SU-DHL-6 (cell line): Measurements from ENCODE around the gene CLDN6.

Source experiments
- H2AFZ ChIP-seq: fragments of 200-600 bp; sonication (generic); 2 replicates; pipeline ENCODE4 v1.6.1; 2014; ENCODE audit warnings: low read depth, mild to moderate bottlenecking, moderate library complexity, mixed read lengths, antibody characterized with exemption, low read length; ENCODE audit not compliant: severe bottlenecking
- H3F3A ChIP-seq: fragments of 200-600 bp; shearing (Covaris generic); 2 replicates; pipeline ENCODE4 v1.6.0; 2016; ENCODE audit warnings: antibody characterized with exemption, mild to moderate bottlenecking; ENCODE audit not compliant: insufficient read depth
- H3K27ac ChIP-seq: fragments of 200-600 bp; sonication (generic); 2 replicates; pipeline ENCODE4 v1.5.1; 2016; ENCODE audit warnings: low read depth, mild to moderate bottlenecking, low read length, moderate library complexity, mixed read lengths
- H3K27me3 ChIP-seq: fragments of 200-600 bp; sonication (generic), shearing (Covaris generic); 2 replicates; pipeline ENCODE4 v1.6.0; 2014; ENCODE audit warnings: mild to moderate bottlenecking, low read length
- H3K36me3 ChIP-seq: fragments of 200-600 bp; sonication (generic); 2 replicates; pipeline ENCODE4 v1.6.1; 2014; ENCODE audit warnings: mild to moderate bottlenecking, low read length, mixed read lengths
- H3K4me2 ChIP-seq: fragments of 300-600, 200-600 bp; shearing (Covaris generic), sonication (generic); 2 replicates; pipeline ENCODE4 v1.6.0; 2014; ENCODE audit warnings: low read length, low read depth, mild to moderate bottlenecking; ENCODE audit not compliant: poor library complexity, severe bottlenecking
- H3K4me3 ChIP-seq: fragments of 200-600 bp; sonication (generic); 2 replicates; pipeline ENCODE4 v1.5.1; 2014; ENCODE audit warnings: antibody characterized with exemption, low read length, mild to moderate bottlenecking, mixed read lengths; ENCODE audit not compliant: insufficient read depth, poor library complexity, severe bottlenecking
- H3K79me2 ChIP-seq: fragments of 200-600 bp; sonication (generic); 2 replicates; pipeline ENCODE4 v1.6.1; 2014; ENCODE audit warnings: mild to moderate bottlenecking, low read length, moderate library complexity; ENCODE audit not compliant: insufficient read depth
- H3K9ac ChIP-seq: fragments of 200-600 bp; sonication (generic); 2 replicates; pipeline ENCODE4 v1.7.0; 2014; ENCODE audit warnings: mild to moderate bottlenecking, low read length
- H3K9me2 ChIP-seq: fragments of 200-600 bp; sonication (generic); replicated peaks from 2 replicates; pipeline ENCODE4 v1.6.1; 2014; ENCODE audit warnings: low read length; ENCODE audit not compliant: insufficient read depth
- H3K9me3 ChIP-seq: fragments of 200-600 bp; sonication (generic); 2 replicates; pipeline ENCODE4 v1.6.1; 2014; ENCODE audit warnings: low read length, mixed read lengths; ENCODE audit not compliant: insufficient read depth
- H4K20me1 ChIP-seq: fragments of 200-600 bp; sonication (generic); 2 replicates; pipeline ENCODE4 v1.6.1; 2014; ENCODE audit warnings: low read depth, mild to moderate bottlenecking, antibody characterized with exemption, low read length, moderate library complexity, mixed read lengths
- CTCF ChIP-seq: fragments of 200-600 bp; sonication (generic); IDR thresholded peaks from one replicate; pipeline ENCODE4 v1.5.1; 2017; ENCODE audit warnings: antibody characterized with exemption, mild to moderate bottlenecking, low read length, moderate library complexity; ENCODE audit not compliant: insufficient read depth, poor library complexity, severe bottlenecking
- EZH2phosphoT487 ChIP-seq: fragments of 200-600 bp; sonication (generic), shearing (Covaris generic); conservative IDR thresholded peaks from 2 replicates; pipeline ENCODE4 v1.6.1; 2018; ENCODE audit warnings: mild to moderate bottlenecking, antibody characterized with exemption, low read length, moderate library complexity, mixed read lengths

The CLDN6 gene

GRCh38 chr16:2966808-2967191 lies 51.2 kb downstream of the CLDN6 start:
- Histone ChIP-seq H4K20me1 (no peaks in the 10 kb centered on the region; the same call in 1 of the 2 replicates), H3K9me2 (no peaks in the 10 kb centered on the region), H3K27ac (no peak overlapping the region), H3F3A (peaks cover 54% of the 10 kb centered on the region), H3K27me3 (no peaks in the 10 kb centered on the region), H3K4me2 (no peak overlapping the region), H3K79me2 (peaks cover 22% of the 10 kb centered on the region), H3K9me3 (no peaks in the 10 kb centered on the region), H3K36me3 (no peaks in the 10 kb centered on the region), H3K4me3 (no peak overlapping the region), H2AFZ (no peak overlapping the region), H3K9ac (no peak overlapping the region)
- TF ChIP-seq EZH2phosphoT487 (no peak), CTCF (no peak)

GRCh38 chr16:2966043-2966807 lies 51.8 kb downstream of the CLDN6 start:
- H3K79me2 ChIP-seq = peaks cover 18% of the 10 kb centered on the region
- H3K27ac ChIP-seq = peak overlapping the region; percentile 77
- peak overlapping the region; percentile 77 for H3K4me2 ChIP-seq
- no peaks in the 10 kb centered on the region for H3K9me3 ChIP-seq
- H3K4me3 ChIP-seq = no peak overlapping the region
- no peaks in the 10 kb centered on the region for H3K9me2 ChIP-seq
- TF ChIP-seq CTCF (no peak), EZH2phosphoT487 (no peak)
- H2AFZ ChIP-seq = no peak overlapping the region
- no peaks in the 10 kb centered on the region for H3K27me3 ChIP-seq
- H3F3A ChIP-seq = peaks cover 50% of the 10 kb centered on the region
- peak overlapping the region; percentile 72; the same call in 1 of the 2 replicates for H3K9ac ChIP-seq
- H4K20me1 ChIP-seq = no peaks in the 10 kb centered on the region; the same call in 1 of the 2 replicates
- H3K36me3 ChIP-seq = no peaks in the 10 kb centered on the region
